22Rv1 (cell line): ENCODE data around the gene PRTN3.
"Not testable (repeated sequence)": the region's sequence is repeated elsewhere in the genome, so short reads cannot be mapped to it uniquely, and the experiment has no call there.

Experiments used
- H3K27ac ChIP-seq: fragments of 450-650 bp; 2 replicates; pipeline ENCODE4 v1.5.1; 2017
- ZFX ChIP-seq: fragments of 450-650 bp; IDR thresholded peaks from 2 replicates; pipeline ENCODE4 v1.6.1; 2017; ENCODE audit warnings: antibody characterized with exemption, borderline replicate concordance
- TF ChIP-seq, protein P1 (sequence below): fragments of 450-650 bp; IDR thresholded peaks from 2 replicates; pipeline ENCODE4 v1.5.1; 2017; ENCODE audit warnings: mild to moderate bottlenecking

The PRTN3 gene

DNA sequence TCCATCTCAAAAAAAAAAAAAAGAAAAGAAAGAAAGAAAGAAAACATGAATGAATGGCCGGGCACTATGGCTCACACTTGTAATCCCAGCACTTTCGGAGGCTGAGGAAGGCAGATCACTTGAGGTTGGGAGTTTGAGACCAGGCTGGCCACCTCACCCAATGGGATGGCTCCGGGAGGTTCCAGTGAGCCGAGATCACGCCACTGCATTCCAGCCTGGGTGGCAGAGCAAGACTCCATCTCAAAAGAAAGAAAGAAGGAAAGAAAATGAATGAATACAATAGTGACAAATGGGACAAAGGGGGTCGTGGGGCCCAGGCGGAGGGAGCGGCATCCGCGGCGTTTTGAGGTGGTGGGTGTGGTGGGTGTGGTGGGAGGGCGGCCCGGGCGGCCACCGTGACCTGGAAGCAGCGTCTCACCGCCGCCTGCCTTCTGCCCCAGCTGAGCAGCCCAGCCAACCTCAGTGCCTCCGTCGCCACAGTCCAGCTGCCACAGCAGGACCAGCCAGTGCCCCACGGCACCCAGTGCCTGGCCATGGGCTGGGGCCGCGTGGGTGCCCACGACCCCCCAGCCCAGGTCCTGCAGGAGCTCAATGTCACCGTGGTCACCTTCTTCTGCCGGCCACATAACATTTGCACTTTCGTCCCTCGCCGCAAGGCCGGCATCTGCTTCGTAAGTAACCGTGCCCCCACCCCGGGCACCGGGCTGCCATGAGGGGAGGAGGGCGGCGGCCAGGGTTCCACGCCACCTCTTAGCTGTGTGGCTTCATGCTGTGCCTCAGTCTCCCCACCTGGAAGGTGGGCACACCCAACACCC lies 5.1 kb downstream of the PRTN3 start:
- no peak overlapping the region for H3K27ac ChIP-seq
- TF ChIP-seq, protein P1, sequence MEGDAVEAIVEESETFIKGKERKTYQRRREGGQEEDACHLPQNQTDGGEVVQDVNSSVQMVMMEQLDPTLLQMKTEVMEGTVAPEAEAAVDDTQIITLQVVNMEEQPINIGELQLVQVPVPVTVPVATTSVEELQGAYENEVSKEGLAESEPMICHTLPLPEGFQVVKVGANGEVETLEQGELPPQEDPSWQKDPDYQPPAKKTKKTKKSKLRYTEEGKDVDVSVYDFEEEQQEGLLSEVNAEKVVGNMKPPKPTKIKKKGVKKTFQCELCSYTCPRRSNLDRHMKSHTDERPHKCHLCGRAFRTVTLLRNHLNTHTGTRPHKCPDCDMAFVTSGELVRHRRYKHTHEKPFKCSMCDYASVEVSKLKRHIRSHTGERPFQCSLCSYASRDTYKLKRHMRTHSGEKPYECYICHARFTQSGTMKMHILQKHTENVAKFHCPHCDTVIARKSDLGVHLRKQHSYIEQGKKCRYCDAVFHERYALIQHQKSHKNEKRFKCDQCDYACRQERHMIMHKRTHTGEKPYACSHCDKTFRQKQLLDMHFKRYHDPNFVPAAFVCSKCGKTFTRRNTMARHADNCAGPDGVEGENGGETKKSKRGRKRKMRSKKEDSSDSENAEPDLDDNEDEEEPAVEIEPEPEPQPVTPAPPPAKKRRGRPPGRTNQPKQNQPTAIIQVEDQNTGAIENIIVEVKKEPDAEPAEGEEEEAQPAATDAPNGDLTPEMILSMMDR: no peak
- TF ChIP-seq ZFX: no peak

DNA sequence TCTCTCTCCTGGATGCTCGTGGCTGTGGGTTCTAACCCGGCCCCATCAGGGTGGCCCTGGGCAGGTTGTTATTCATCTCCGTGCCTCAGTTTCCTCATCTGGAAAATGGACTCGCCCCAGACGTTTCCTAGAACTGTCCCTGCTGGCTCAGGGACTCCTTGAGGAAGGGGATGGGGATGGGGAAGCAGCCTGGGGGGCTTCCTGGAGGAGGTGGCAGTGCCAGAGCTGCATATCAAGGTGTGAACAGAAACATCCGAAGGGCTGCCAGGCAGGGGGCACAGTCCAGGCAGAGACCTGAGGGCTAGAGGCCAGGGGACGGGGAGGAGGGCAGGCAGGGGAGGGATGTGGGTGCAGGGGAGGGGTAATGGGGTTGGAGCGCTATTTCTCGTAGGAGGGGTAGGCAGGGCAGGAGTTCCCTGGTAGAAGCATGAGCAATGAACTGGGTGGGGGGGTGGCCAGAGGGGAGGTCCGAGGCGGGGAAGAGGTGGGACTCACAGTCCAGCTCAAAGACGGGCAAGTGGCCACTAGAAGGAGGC lies 7.7 kb downstream of the PRTN3 start:
- H3K27ac ChIP-seq: no peak overlapping the region
- no peak for TF ChIP-seq ZFX
- TF ChIP-seq, protein P1: no peak

DNA sequence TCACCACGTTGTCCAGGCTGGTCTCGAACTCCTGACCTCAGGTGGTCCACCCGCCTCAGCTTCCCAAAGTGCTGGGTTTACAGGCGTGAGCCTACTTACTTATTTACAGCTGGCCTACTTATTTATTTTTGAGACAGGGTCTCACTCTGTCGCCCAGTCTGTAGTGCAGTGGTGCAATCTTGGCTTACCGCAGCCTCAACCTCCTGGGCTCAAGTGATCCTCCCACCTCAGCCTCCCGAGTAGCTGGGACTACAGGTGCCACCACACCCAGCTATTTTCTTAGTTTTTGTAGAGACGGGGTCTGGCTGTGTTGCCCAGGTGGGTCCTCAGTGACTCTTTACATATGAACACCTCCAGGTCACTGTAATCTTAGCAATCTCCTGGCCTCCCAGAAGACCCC lies 8.4 kb downstream of the PRTN3 start:
- not testable (repeated sequence) for H3K27ac ChIP-seq

DNA sequence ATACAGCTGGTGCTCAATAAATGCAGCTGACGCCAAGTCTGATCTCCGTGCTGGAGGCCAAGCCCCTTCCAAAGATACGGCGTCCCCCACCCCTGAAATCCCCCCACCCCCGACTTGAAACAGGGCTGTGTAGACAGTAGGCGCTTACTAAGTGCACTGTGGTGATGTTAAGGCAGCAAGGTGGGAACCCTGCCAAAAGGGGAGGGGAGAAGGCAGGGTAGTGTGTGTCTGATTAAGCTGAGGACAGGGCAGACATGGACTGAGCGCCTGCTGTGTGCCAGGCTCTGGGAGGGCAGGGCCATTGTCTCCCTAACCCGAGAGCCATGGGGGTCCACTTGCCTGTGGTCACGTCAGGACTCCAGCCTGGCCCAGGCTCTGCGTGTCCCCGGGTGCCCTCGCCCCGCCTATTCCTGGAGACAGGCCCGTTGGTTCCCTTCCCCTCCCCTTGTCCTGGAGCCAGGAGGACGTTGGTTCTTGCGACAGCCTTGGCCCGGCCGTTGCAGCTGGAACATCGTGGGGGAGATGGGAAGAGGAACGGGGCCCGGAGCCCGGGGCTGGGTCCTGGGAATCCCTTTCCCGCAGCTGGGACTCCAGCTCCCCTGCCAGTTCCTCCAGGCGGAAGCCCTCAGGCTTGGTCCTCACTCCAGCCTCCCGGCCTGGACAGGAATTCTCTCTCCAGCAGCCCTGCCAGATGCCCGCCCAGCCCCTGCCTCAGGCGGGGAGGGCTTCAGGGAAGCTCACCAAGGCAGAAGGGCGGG lies 9.6 kb downstream of the PRTN3 start:
- TF ChIP-seq, protein P1: no peak
- TF ChIP-seq ZFX: no peak
- no peak overlapping the region for H3K27ac ChIP-seq

DNA sequence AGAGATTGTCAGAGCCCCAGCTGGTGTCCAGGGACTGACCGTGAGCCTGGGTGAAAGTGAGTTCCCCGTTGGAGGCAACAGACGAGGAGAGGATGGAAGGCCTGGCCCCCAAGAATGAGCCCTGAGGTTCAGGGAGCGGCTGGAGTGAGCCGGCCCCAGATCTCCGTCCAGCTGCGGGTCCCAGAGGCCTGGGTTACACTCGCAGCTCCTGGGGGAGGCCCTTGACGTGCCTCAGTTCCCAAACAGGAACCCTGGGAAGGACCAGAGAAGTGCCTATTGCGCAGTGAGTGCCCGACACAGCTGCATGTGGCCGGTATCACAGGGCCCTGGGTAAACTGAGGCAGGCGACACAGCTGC lies 10.2 kb downstream of the PRTN3 start:
- no peak for TF ChIP-seq ZFX
- TF ChIP-seq, protein P1: no peak
- H3K27ac ChIP-seq: no peak overlapping the region

DNA sequence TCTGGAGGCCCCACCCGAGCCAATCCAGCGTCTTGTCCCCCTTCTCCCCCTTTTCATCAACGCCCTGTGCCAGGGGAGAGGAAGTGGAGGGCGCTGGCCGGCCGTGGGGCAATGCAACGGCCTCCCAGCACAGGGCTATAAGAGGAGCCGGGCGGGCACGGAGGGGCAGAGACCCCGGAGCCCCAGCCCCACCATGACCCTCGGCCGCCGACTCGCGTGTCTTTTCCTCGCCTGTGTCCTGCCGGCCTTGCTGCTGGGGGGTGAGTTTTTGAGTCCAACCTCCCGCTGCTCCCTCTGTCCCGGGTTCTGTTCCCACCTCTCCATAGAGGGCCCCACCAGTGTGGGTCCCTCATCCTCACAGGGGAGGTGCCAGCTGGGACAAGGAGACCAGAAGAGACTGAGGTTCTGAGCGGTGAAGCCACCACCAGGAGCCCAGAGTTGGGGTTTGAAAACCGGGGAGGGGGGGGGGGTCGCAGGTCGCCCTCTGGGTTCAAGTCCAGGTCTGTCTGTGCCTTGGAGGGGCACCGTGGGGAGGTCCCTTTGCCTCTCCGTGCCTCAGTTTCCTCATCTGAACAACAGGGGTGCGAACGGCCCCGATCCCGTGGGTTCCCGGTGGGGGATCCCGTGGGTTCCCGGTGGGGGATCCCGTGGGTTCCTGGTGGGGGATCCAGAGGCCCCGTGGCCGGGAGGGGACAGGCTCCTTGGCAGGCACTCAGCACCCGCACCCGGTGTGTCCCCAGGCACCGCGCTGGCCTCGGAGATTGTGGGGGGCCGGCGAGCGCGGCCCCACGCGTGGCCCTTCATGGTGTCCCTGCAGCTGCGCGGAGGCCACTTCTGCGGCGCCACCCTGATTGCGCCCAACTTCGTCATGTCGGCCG lies 11.6 kb downstream of the PRTN3 start, which contains the start of gene ELANE:
ELANE (plus strand) TSS at position 168 of the 878 bp plus-strand sequence; CDS start at position 194, 26 bp downstream.
- no peak within 1 kb of the TSS for H3K27ac ChIP-seq
- TF ChIP-seq, protein P1: no peak

DNA sequence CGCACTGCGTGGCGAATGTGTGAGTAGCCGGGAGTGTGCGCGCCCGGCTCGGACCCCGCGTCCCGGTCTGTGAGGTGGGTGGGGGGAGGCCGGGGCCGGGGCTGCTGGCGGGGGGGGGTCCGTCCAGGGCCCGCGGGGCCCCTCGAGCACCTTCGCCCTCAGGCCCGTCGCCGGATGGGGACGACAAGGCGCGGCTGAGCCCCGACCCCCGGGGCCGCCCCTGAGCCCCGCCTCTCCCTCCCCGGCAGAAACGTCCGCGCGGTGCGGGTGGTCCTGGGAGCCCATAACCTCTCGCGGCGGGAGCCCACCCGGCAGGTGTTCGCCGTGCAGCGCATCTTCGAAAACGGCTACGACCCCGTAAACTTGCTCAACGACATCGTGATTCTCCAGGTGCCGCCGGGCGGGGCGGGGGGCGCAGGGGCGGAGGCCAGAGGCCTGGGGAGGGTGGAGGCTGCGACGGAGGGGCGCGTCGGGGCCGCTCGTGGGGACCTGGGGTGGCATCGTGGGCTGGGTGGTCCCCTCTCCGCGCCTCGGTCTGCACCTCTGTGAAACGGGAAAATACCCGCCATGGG lies 12.3 kb downstream of the PRTN3 start:
- TF ChIP-seq ZFX: no peak
- TF ChIP-seq, protein P1: no peak
- H3K27ac ChIP-seq: no peak overlapping the region

DNA sequence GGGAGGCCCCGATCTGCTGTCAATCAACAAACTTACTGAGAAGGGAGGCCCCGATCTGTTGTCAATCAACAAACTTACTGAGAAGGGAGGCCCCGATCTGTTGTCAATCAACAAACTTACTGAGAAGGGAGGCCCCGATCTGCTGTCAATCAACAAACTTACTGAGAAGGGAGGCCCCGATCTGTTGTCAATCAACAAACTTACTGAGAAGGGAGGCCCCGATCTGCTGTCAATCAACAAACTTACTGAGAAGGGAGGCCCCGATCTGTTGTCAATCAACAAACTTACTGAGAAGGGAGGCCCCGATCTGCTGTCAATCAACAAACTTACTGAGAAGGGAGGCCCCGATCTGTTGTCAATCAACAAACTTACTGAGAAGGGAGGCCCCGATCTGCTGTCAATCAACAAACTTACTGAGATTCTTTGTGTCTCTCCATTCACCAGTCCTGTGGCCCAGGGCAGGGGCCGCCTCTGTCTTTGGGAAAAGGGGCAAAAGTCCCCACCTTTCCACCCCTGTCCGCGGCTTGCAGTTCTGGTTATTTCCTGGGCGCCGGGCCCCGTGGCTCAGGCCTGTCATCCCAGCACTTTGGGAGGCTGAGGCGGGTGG lies 12.9 kb downstream of the PRTN3 start:
- not testable (repeated sequence) for H3K27ac ChIP-seq
